NB4 (cell line): ENCODE measurements around the gene DOC2B.
"Not testable (repeated sequence)": the region's sequence is repeated elsewhere in the genome, so short reads cannot be mapped to it uniquely, and the experiment has no call there.

Experiments used
- DNase-seq: peaks from one replicate; pipeline ENCODE4 v3.0.0; 2010; ENCODE audit warnings: low read depth
- H3K4me3 ChIP-seq: one replicate; pipeline ENCODE4 v1.5.1; 2011; ENCODE audit warnings: mild to moderate bottlenecking, low read depth, low read length, moderate library complexity
- TF ChIP-seq, protein P1 (sequence below): IDR thresholded peaks from one replicate; pipeline ENCODE4 v1.5.1; 2012; ENCODE audit warnings: low read depth, low read length

The DOC2B gene

DNA sequence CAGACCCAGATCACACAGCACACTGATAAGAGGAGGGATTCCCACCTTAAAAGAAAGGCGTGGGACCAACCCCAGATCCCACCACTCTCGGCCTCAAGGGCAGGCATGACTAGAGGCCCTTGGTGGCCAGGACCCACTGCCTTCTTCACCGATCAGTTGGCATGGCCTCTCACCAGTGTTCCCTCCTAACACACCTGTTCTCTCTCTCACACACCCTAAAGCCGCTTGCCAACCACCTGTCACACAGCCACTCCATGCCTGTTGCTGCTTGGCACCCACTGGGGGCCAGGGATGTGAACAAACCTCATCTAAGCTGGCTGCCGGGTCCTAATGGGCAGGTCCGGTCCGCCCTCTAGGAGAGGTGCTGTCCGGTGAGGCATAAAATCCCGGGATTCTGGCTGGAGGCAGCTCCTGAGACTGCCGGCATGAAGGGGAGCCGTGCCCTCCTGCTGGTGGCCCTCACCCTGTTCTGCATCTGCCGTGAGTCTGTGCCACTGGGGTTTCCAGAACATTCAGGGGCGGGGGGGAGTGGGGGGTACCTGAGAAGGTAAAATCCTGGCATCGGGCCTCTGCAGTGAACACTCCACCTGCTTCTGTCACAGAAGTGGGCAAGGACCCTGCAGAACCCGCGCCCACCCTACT is 44.2 kb downstream of the DOC2B start, which contains the start of gene SCGB1C2:
Gene SCGB1C2, plus strand, starts transcription at position 404 of the 642 bp plus-strand sequence. Its CDS starts 22 bp downstream, at position 426.
- DNase-seq, H3K4me3 ChIP-seq: not testable (repeated sequence)

DNA sequence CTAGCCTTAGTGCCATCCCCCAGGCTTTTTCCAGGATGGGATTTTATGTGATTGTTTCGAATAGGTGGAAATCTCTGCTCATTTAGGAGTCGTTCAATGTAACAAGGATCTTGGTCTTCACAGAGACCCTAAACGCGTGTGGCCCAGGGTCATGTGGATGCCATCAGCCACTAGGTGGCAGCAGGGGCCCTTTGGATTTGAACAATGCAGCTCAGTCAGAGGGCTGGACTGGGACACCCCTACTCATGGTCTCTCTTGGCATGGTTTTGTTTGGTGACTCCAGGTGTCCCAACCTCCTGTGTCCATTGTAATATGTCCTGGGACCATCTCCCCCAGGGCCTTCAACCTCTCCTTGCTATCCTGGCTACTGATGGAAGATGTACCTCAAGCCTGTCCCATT is 44.9 kb downstream of the DOC2B start:
- DNase-seq = not testable (repeated sequence)
- TF ChIP-seq, protein P1, sequence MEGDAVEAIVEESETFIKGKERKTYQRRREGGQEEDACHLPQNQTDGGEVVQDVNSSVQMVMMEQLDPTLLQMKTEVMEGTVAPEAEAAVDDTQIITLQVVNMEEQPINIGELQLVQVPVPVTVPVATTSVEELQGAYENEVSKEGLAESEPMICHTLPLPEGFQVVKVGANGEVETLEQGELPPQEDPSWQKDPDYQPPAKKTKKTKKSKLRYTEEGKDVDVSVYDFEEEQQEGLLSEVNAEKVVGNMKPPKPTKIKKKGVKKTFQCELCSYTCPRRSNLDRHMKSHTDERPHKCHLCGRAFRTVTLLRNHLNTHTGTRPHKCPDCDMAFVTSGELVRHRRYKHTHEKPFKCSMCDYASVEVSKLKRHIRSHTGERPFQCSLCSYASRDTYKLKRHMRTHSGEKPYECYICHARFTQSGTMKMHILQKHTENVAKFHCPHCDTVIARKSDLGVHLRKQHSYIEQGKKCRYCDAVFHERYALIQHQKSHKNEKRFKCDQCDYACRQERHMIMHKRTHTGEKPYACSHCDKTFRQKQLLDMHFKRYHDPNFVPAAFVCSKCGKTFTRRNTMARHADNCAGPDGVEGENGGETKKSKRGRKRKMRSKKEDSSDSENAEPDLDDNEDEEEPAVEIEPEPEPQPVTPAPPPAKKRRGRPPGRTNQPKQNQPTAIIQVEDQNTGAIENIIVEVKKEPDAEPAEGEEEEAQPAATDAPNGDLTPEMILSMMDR = peak; percentile 21

DNA sequence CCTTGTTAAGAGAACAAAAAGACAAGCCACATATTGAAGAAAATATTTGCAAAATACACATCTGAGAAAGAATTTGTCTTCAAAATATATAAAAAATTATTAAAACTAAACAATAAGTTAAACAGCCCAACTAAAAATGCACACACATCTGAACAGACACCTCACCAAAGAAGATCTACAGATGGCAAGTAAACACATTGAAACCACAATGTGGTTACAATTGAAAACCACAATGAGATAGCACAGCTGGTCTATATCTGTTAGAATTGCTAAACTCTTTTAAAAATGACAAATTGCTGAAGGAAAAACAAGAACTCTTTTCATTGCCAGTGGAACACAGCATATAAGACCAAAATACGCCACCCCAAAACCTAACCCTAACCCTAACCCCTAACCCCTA is 45.6 kb downstream of the DOC2B start:
- not testable (repeated sequence) for DNase-seq, H3K4me3 ChIP-seq

More for the DNA sequence above, 44.9 kb downstream of the DOC2B start:
- not testable (repeated sequence) for H3K4me3 ChIP-seq

DNA sequence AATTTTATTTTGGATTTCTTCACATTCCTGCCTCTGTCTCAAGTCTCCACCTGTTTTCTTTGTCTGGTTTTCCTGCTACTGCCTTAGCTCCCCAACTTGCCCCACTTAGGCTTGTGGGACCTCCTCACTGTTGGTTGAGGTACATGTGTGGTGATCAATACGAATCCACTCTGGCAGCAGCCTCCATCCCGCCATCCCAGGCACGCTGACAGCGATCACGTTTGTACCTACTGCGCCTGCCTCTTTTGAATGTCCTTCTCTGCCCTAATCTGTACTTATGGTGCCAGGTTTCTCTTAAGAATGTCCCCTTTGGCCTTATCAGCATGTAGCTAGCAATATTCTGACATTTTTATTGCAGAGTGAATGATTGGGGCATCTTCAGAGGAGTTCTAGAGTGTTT is 46.4 kb downstream of the DOC2B start:
- not testable (repeated sequence) for DNase-seq, H3K4me3 ChIP-seq

DNA sequence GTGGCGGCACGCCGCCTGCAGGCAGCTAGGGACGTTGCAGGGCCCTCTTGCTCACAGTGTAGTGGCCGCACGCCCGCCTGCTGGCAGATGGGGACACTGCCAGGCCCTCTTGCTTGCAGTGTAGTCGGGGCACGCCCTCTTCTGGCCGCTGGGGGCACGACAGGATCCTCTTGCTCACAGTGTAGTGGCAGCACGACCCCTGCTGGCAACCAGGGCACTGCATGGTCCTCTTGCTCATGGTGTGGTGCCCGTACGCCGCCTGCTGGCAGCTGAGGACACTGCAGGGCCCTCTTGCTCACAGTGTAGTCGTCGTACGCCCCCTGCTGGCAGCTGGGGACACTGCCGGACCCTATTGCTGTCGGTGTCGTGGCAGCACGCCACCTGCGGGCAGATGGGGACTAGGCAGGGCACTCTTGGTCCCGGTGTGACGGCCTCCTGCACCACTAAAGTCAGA is 47.1 kb downstream of the DOC2B start:
- TF ChIP-seq, protein P1 = peak; percentile 2
- DNase-seq, H3K4me3 ChIP-seq: not testable (repeated sequence)

DNA sequence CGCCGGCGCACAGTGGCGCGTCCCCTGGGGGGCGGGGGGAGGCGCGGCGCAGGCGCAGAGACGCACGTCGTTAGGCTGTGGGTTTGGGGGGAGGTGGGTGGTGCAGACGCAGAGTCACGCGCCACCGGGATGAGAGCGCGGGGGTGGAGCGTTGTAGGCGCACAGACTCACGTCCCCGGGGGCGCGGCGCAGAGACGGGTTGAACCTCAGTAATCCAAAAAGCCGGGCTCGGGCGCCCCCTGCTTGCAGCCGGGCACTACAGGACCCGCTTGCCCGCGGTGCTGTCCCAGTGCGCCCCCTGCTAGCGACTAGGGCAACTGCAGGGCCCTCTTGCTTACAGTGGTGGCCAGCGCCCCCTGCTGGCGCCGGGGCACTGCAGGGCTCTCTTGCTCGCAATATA is 47.5 kb downstream of the DOC2B start:
- not testable (repeated sequence) for H3K4me3 ChIP-seq, DNase-seq

DNA sequence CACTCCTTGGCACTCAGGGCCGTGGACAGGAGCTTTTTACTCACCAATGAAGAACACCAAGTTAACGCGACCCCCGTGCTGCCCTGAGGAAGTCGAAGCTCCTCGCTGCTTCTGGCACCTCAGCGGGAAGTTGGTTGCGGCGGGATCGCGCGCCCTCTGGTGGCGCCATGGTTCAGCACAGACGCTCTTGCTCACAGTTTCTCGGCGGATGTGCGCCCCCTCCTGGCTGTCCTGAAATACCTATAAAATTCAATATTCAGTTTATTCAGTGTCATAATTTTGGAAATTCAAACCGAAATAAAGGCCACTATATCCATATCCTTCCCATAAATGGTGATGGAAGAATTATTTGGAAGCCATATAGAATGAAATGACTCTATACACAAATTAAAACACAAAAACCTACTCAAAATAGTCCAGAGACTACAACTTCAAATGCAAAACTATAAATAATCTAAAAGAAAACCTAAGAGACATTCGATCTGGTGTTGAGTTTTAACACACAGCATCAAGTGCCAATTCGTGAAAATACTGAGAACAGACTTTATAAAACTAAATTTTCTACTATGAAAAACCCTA is 63.0 kb downstream of the DOC2B start:
- DNase-seq = peak; percentile 0
- H3K4me3 ChIP-seq = not testable (repeated sequence)

DNA sequence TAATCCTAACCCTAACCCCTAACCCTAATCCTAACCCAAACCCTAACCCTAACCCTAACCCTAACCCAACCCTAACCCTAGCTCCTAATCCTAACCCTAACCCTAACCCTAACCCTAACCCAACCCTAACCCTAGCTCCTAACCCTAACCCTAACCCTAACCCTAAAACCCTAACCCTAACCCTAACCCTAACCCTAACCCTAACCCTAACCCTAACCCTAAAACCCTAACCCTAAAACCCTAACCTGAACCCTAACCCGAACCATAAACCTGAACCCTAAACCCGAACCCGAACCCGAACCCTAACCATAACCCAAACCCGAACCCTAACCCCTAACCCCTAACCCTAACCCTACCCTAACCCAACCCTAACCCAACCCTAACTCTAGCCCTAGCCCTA is 68.3 kb downstream of the DOC2B start:
- not testable (repeated sequence) for H3K4me3 ChIP-seq
- DNase-seq = peak; percentile 60
